ENCODE results near the gene MRGPRF.

DNA sequence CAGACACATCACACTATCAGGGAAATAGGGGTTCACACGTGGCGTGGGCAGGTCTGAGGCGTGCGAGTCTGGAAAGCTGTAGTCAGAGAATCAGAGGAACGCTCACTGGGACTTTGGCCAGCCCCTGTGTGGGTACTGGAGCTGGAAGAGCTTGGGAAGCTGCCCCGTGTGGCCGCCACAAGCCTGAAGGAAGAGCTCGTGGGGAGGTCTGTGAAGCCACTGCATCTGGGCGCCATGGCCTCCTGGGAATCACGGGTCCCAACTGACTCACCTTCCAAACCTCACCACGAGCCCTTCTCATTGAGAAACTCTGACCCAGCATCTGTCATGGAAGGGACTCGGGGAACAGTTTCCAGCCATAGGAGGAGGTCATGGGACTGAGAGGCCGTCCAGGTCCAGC is 5.9 kb upstream of the MRGPRF start:
- TF ChIP-seq EZH2 (IDR thresholded peaks at IDR 0.05; ENCODE audit: insufficient read depth, poor library complexity, severe bottlenecking) (no peak), EZH2phosphoT487 (IDR thresholded peaks at IDR 0.05; ENCODE audit: insufficient read depth, low read depth) (no peak)

Data from GM23248 (cell line).